B cell (primary cell): ENCODE measurements around the gene ZNF503. TPM values are rescaled to one million over a fixed set of nuclear protein-coding genes. Genes with fewer than 3 reads are reported as not detected.

Source experiments
- ATAC-seq: fragments of 200-7000 bp; cut with Tn5 transposase; one replicate; pipeline ENCODE4 v1.10.0; 2021; ENCODE audit warnings: low read depth, mild to moderate bottlenecking, moderate number of reproducible peaks, moderate library complexity
- CTCF ChIA-PET: fragments of 350-600 bp; sonication (Branson Sonifier 250); formaldehyde crosslinking; loops from one replicate; lab custom pipeline; 2021; ENCODE audit warnings: antibody characterized with exemption, inconsistent platforms; lab: Charles Lee
- POLR2A ChIA-PET: fragments of 350-600 bp; sonication (Branson Sonifier 250); formaldehyde crosslinking; loops from one replicate; lab custom pipeline; 2021; ENCODE audit warnings: antibody characterized with exemption; lab: Charles Lee
- DNase-seq: peaks from one replicate; pipeline ENCODE4 v3.0.0; 2013
- H2AFZ ChIP-seq: 2 replicates; pipeline ENCODE4 v1.6.1; 2012; ENCODE audit warnings: mild to moderate bottlenecking, low read depth, low read length; ENCODE audit not compliant: insufficient read depth, poor library complexity, severe bottlenecking
- H3K27ac ChIP-seq, 2 donors: 1 replicate in 1 of 2; 2 replicates in 1 of 2; pipeline ENCODE4 v1.5.1; 2012 to 2013; ENCODE audit warnings: low read length in 2 of 2, mild to moderate bottlenecking in 2 of 2, moderate library complexity in 1 of 2
- H3K27me3 ChIP-seq, 4 experiments: fragments of 200-600 bp in 1 of 4; sonication (generic) in 1 of 4; replicated peaks in 1 of 4; 1 replicate in 2 of 4; 2 replicates in 2 of 4; pipeline versions ENCODE4 v1.6.1 to v1.7.0; 2013 to 2016; ENCODE audit warnings: low read length in 3 of 4, mild to moderate bottlenecking in 2 of 4, mixed read lengths in 1 of 4, moderate library complexity in 1 of 4; ENCODE audit not compliant: insufficient read depth in 4 of 4, control insufficient read depth in 3 of 4; ENCODE audit errors: control extremely low read depth in 1 of 4
- H3K36me3 ChIP-seq, 2 experiments: replicated peaks in 1 of 2; 1 replicate in 1 of 2; 2 replicates in 1 of 2; pipeline versions ENCODE4 v1.6.1 to v1.7.1; 2013; ENCODE audit warnings: low read length in 1 of 2; ENCODE audit not compliant: insufficient read depth in 2 of 2, control insufficient read depth in 1 of 2; ENCODE audit errors: control extremely low read depth in 1 of 2, extremely low read depth in 1 of 2
- H3K4me1 ChIP-seq, 2 donors: fragments of 200-600 bp in 1 of 2; sonication (generic) in 1 of 2; 1 replicate in 1 of 2; 2 replicates in 1 of 2; pipeline versions ENCODE4 v1.5.1 to v1.6.1; 2013 to 2017; ENCODE audit warnings: low read length in 2 of 2; ENCODE audit not compliant: control insufficient read depth in 2 of 2, insufficient read depth in 2 of 2
- H3K4me2 ChIP-seq: replicated peaks from 2 replicates; pipeline ENCODE3; 2012; ENCODE audit warnings: mild to moderate bottlenecking, low read depth, low read length; ENCODE audit not compliant: poor library complexity, severe bottlenecking
- H3K4me3 ChIP-seq, 5 experiments: fragments of 200-600 bp in 1 of 5; sonication (generic) in 1 of 5; 1 replicate in 3 of 5; 2 replicates in 2 of 5; pipeline versions ENCODE4 v1.5.1 to v1.7.0; 2011 to 2016; ENCODE audit warnings: low read length in 4 of 5, mild to moderate bottlenecking in 4 of 5, low read depth in 2 of 5, control low read depth in 1 of 5, moderate library complexity in 1 of 5; ENCODE audit not compliant: insufficient read depth in 1 of 5; ENCODE audit errors: control extremely low read depth in 1 of 5, extremely low read depth in 1 of 5
- H3K79me2 ChIP-seq: fragments of 200-600 bp; sonication (generic); one replicate; pipeline ENCODE4 v1.6.0; 2016; ENCODE audit warnings: low read length; ENCODE audit not compliant: control insufficient read depth, insufficient read depth
- H3K9ac ChIP-seq: fragments of 200-600 bp; sonication (generic); 2 replicates; pipeline ENCODE4 v1.6.1; 2017; ENCODE audit warnings: mild to moderate bottlenecking, low read length, moderate library complexity
- H3K9me3 ChIP-seq, 3 donors: one replicate each; pipeline versions ENCODE4 v1.6.1 to v1.7.1; 2013; ENCODE audit warnings: low read length in 2 of 3; ENCODE audit not compliant: control insufficient read depth in 2 of 3, insufficient read depth in 1 of 3; ENCODE audit errors: control extremely low read depth in 1 of 3
- H4K20me1 ChIP-seq: 2 replicates; pipeline ENCODE4 v1.6.0; 2012; ENCODE audit warnings: mild to moderate bottlenecking, low read length; ENCODE audit not compliant: insufficient read depth, control insufficient read depth, poor library complexity, severe bottlenecking
- H3K27ac Mint-ChIP-seq: one replicate; pipeline ENCODE4 v1.8.0; 2021; ENCODE audit warnings: mixed read lengths
- H3K27me3 Mint-ChIP-seq: one replicate; pipeline ENCODE4 v1.8.0; 2021; ENCODE audit warnings: mixed read lengths
- H3K4me1 Mint-ChIP-seq: one replicate; pipeline ENCODE4 v1.8.0; 2021; ENCODE audit warnings: mixed read lengths
- H3K4me3 Mint-ChIP-seq: one replicate; pipeline ENCODE4 v1.8.0; 2021; ENCODE audit warnings: mixed read lengths
- H3K9me3 Mint-ChIP-seq: one replicate; pipeline ENCODE4 v1.8.0; 2022; ENCODE audit warnings: mixed read lengths; ENCODE audit not compliant: insufficient read depth
- CTCF ChIP-seq: fragments of 200-600 bp; IDR thresholded peaks from one replicate; pipeline ENCODE4 v1.8.0; 2022; ENCODE audit warnings: antibody characterized with exemption, mild to moderate bottlenecking
- EZH2 ChIP-seq: IDR thresholded peaks from 2 replicates; pipeline ENCODE4 v1.6.1; 2012; ENCODE audit warnings: borderline replicate concordance, low read depth, mild to moderate bottlenecking, moderate library complexity, low read length; ENCODE audit not compliant: insufficient read depth, poor library complexity, severe bottlenecking
- WGBS: methylation state at CpG from one replicate; pipeline ENCODE4 v1.1.5; 2013; ENCODE audit warnings: missing lambda C conversion rate; ENCODE audit not compliant: insufficient coverage; 5-methylcytosine and 5-hydroxymethylcytosine counted together
- intact Hi-C: fragments of 100-400 bp; cut with micrococcal nuclease; formaldehyde crosslinking; loops from one replicate; pipeline ENCODE4 v1.10.0; 2022
- polyA plus RNA-seq: library from polyadenylated mRNA; depleted of rRNA; stranded (reverse); fragments of >200 nt; gene quantifications from 2 replicates; pipeline ENCODE4 v1.2.3, GENCODE V29; 2012
- total RNA-seq, 2 donors: library from RNA; stranded (reverse); fragments of 120-200 nt in 1 of 2; gene quantifications; 1 replicate in 1 of 2; 2 replicates in 1 of 2; pipeline versions ENCODE4 v1.2.3 to v1.2.4, GENCODE V29; 2013 to 2022

ZNF503 gene
- total and polyA plus RNA-seq, 2 donors (not counting 1 experiment from before 2014, with no cell fraction given), result 0.04 TPM; not detected in 1

- POLR2A ChIA-PET, result no interaction called here
- no peaks in the 10 kb centered on the region for H4K20me1 ChIP-seq
- no peak for ATAC-seq
- H3K27me3 ChIP-seq, result peaks cover 0 to 2% (median 0%) of the 10 kb centered on the region in 4 experiments
- Mint-ChIP-seq H3K4me1 (peaks cover 6% of the 10 kb centered on the region), H3K4me3 (no peak overlapping the region), H3K9me3 (no peaks in the 10 kb centered on the region), H3K27me3 (peaks cover 11% of the 10 kb centered on the region), H3K27ac (no peak overlapping the region)
- H3K36me3 ChIP-seq, result no peaks in the 10 kb centered on the region
- no peak for DNase-seq
- TF ChIP-seq CTCF (no peak), EZH2 (no peak)
- H3K4me3 ChIP-seq, result no peak overlapping the region
- H3K9me3 ChIP-seq, result no peaks in the 10 kb centered on the region
- no peaks in the 10 kb centered on the region for H3K79me2 ChIP-seq
- no peak overlapping the region for H3K4me2 ChIP-seq
- CTCF ChIA-PET, result no interaction called here
- H3K27ac ChIP-seq, result no peak overlapping the region
- H3K4me1 ChIP-seq, result peaks cover 0 to 4% of the 10 kb centered on the region in 2 donors
- H2AFZ ChIP-seq, result no peak overlapping the region
- no peak overlapping the region for H3K9ac ChIP-seq
- WGBS, result 67% methylated on average over 1 of the region's 3 CpGs
- intact Hi-C loops, result no loop called here
Measured at GRCh38 chr10:75377869-75378268, 23.7 kb downstream of the ZNF503 start.

- Mint-ChIP-seq H3K4me3 (no peak overlapping the region), H3K4me1 (peaks cover 6% of the 10 kb centered on the region), H3K27me3 (peaks cover 20% of the 10 kb centered on the region), H3K27ac (no peak overlapping the region), H3K9me3 (no peaks in the 10 kb centered on the region)
- ChIA-PET POLR2A (no interaction called here), CTCF (no interaction called here)
- Histone ChIP-seq H3K27ac (no peak overlapping the region), H2AFZ (no peak overlapping the region), H3K9ac (no peak overlapping the region), H3K36me3 (no peaks in the 10 kb centered on the region), H3K27me3 (peaks cover 0 to 7% (median 0%) of the 10 kb centered on the region in 4 experiments), H3K9me3 (no peaks in the 10 kb centered on the region), H3K4me1 (peaks cover 0 to 4% of the 10 kb centered on the region in 2 donors), H3K4me3 (no peak overlapping the region), H4K20me1 (no peaks in the 10 kb centered on the region), H3K4me2 (no peak overlapping the region), H3K79me2 (no peaks in the 10 kb centered on the region)
- DNase-seq (peak; percentile 32), ATAC-seq (no peak)
- 20% methylated on average over 1 of the region's 2 CpGs for WGBS
- intact Hi-C loops, result no loop called here
- TF ChIP-seq CTCF (no peak), EZH2 (no peak)
Measured at GRCh38 chr10:75375838-75376237, 25.7 kb downstream of the ZNF503 start.
